ENCODE data around the gene UBE2A.

- no peak for TF ChIP-seq CTCF (IDR thresholded peaks at IDR 0.05)
- peak; percentile 78 for TF ChIP-seq POLR2A (IDR thresholded peaks at IDR 0.05)
Measured at GRCh38 chrX:119606280-119607017, 32.1 kb downstream of the UBE2A start, which contains the start of gene NKRF.
